GM21737 (cell line): ENCODE measurements around the gene DNAJC10.

Experiments used
- ATAC-seq: cut with Tn5 transposase; IDR thresholded peaks from one replicate; pipeline ENCODE4 v1.9.1; 2021; ENCODE audit warnings: mild to moderate bottlenecking, moderate library complexity; ENCODE audit not compliant: unreplicated experiment

Gene DNAJC10

GRCh38 chr2:182831101-182831500 lies 115.0 kb downstream of the DNAJC10 start:
- ATAC-seq: no peak

DNA sequence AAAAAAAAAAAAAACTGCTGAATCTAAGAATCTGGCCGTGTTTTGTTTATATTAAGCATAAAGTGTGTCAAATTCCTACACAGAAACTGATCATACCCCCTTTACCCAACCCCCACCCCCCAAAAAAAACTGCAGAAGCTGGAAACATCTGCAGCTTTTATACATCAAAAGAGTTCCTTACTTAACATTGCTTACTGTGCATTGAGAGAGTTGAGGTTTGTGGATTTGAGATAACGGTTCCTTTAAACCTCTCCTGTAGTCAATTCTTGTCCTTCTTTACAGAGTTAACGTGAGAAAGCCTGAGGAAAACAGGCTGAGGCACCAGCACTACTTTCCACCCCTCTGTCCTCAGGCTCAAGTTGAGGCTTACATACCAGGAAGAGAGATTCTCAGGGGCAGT lies 115.9 kb downstream of the DNAJC10 start:
- ATAC-seq: no peak

- ATAC-seq: no peak
These were observed 117.2 kb downstream of the DNAJC10 start for GRCh38 chr2:182833084-182833854.

DNA sequence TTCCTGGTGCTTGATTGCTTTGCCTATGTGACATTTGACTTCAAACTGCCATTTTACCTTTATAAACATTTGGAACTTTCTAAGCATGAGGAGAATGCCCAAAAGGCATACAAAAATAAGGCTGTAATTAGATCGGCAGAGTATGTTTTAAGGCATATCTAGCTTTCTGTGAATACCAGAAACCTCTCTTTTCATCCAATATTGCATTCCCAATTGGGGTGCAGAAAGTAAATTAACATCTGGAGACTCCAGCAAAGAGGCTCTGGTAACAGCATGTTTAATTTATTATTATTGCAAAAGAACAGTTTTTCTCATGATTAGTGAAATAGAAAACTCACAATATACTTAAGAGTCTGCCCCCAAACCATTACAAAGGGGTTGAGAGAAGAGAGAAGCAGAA lies 118.2 kb downstream of the DNAJC10 start:
- ATAC-seq: no peak

DNA sequence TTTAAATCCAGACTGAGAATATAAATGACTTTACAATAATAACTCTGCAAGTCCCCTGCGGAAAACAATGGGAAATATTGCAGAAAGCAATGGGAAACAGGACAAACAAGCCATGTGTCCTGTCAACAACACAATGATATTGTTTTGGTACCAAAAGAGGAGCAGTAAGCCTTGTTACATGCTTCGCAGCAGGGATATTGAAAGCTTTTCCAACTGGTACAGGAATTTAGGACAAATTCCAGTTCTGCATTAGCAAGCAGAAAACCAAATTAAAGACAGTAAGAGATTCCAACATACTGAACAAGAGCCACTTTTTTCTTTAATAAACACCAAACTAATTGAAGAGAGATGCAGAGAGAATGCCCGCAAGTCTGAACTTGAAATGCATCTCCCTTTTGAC lies 120.4 kb downstream of the DNAJC10 start:
- ATAC-seq: no peak
